Mucosa of descending colon (tissue), 3 donors: ENCODE measurements around the gene COL23A1. TPM values are rescaled to one million over a fixed set of nuclear protein-coding genes. Genes with fewer than 3 reads are reported as not detected.

ENCODE experiments used
- ATAC-seq: fragments of 200-7000 bp; cut with Tn5 transposase; one replicate; pipeline ENCODE4 v1.9.1; 2020; ENCODE audit warnings: mild to moderate bottlenecking, moderate library complexity
- DNase-seq, 3 donors: peaks; one replicate each; pipeline ENCODE4 v3.0.0-alpha.2; 2020
- H3K36me3 ChIP-seq: fragments of 200-600 bp; one replicate; pipeline ENCODE4 v1.8.0; 2021; ENCODE audit warnings: low read depth, mild to moderate bottlenecking
- H3K4me1 ChIP-seq: fragments of 200-600 bp; one replicate; pipeline ENCODE4 v1.8.0; 2021; ENCODE audit warnings: low read depth, mild to moderate bottlenecking
- H3K4me3 ChIP-seq: fragments of 200-600 bp; one replicate; pipeline ENCODE4 v1.8.0; 2021; ENCODE audit warnings: mild to moderate bottlenecking
- H3K9me3 ChIP-seq: fragments of 200-600 bp; one replicate; pipeline ENCODE4 v1.8.0; 2021; ENCODE audit warnings: mild to moderate bottlenecking
- CTCF ChIP-seq: fragments of 200-600 bp; IDR thresholded peaks from one replicate; pipeline ENCODE4 v1.8.0; 2022; ENCODE audit warnings: antibody characterized with exemption, mild to moderate bottlenecking
- intact Hi-C, 2 donors: fragments of 100-400 bp; cut with DNase I in 1 of 2; cut with micrococcal nuclease in 1 of 2; formaldehyde crosslinking; loops; one replicate each; pipeline versions ENCODE4 v1.11.0 to v1.11.1; 2022; cut with DNase I, micrococcal nuclease
- total RNA-seq, 3 donors: library from RNA; stranded (reverse); fragmentation: NEBNext Ultra II Directional in 2 of 3; extraction: Animal tissue kit (Norgen Biotek cat#: 25700) in 2 of 3; gene quantifications; one replicate each; pipeline versions ENCODE4 v1.2.1 to v1.2.4, GENCODE V29; 2021 to 2023
- donor health status: DM: no; HTN: no; CAD: no; lungs with moderate emphysema.
- donor health status: DM: no; HTN: no; CAD: no.
- donor health status: DM: no; HTN: yes; CAD: no.

Gene COL23A1
- total RNA-seq, 3 donors from 2014 or later = 0.17 to 2.7 (median 0.43) TPM

- Histone ChIP-seq H3K4me3 (no peak overlapping the region), H3K36me3 (no peaks in the 10 kb centered on the region), H3K4me1 (no peaks in the 10 kb centered on the region), H3K9me3 (no peaks in the 10 kb centered on the region)
- ATAC-seq (no peak), DNase-seq (no peak)
- TF ChIP-seq CTCF = no peak
- intact Hi-C loops = no loop called here
Observed at GRCh38 chr5:178421128-178421527, 169.1 kb downstream of the COL23A1 start.

- TF ChIP-seq CTCF = no peak
- Histone ChIP-seq H3K36me3 (no peaks in the 10 kb centered on the region), H3K4me1 (no peaks in the 10 kb centered on the region), H3K9me3 (no peaks in the 10 kb centered on the region), H3K4me3 (no peak overlapping the region)
- no peak for ATAC-seq
- intact Hi-C loops = no loop called here
- no peak for DNase-seq
Observed at GRCh38 chr5:178420354-178420781, 169.8 kb downstream of the COL23A1 start.

GRCh38 chr5:178419651-178420050, 170.5 kb downstream of the COL23A1 start:
- H3K4me3 ChIP-seq = no peak overlapping the region
- H3K4me1 ChIP-seq = no peaks in the 10 kb centered on the region
- ATAC-seq (no peak), DNase-seq (no peak)
- TF ChIP-seq CTCF = no peak
- intact Hi-C loops = no loop called here
- H3K9me3 ChIP-seq = no peaks in the 10 kb centered on the region
- no peaks in the 10 kb centered on the region for H3K36me3 ChIP-seq

- Histone ChIP-seq H3K9me3 (no peaks in the 10 kb centered on the region), H3K4me1 (no peaks in the 10 kb centered on the region), H3K36me3 (no peaks in the 10 kb centered on the region), H3K4me3 (no peak overlapping the region)
- intact Hi-C loops = no loop called here
- DNase-seq = no peak
- TF ChIP-seq CTCF = no peak
- no peak for ATAC-seq
Observed at GRCh38 chr5:178419196-178419595, 171.0 kb downstream of the COL23A1 start.

GRCh38 chr5:178418471-178419010, 171.7 kb downstream of the COL23A1 start:
- no peak for TF ChIP-seq CTCF
- no peaks in the 10 kb centered on the region for H3K9me3 ChIP-seq
- intact Hi-C loops = no loop called here

GRCh38 chr5:178418031-178418430, 172.2 kb downstream of the COL23A1 start:
- DNase-seq (no peak), ATAC-seq (no peak)
- H3K36me3 ChIP-seq = no peaks in the 10 kb centered on the region
- no peaks in the 10 kb centered on the region for H3K4me1 ChIP-seq
- intact Hi-C loops = no loop called here
- no peak overlapping the region for H3K4me3 ChIP-seq
- H3K9me3 ChIP-seq = no peaks in the 10 kb centered on the region
- no peak for TF ChIP-seq CTCF

More at GRCh38 chr5:178418471-178419010, 171.7 kb downstream of the COL23A1 start:
- Histone ChIP-seq H3K4me1 (no peaks in the 10 kb centered on the region), H3K36me3 (no peaks in the 10 kb centered on the region), H3K4me3 (no peak overlapping the region)
- no peak for ATAC-seq
- no peak for DNase-seq
